ENCODE measurements around the gene PAN2.
A peak's percentile ranks its signal among the peaks of the same experiment; 100 is the strongest.
"Not testable (repeated sequence)": the region's sequence is repeated elsewhere in the genome, so short reads cannot be mapped to it uniquely, and the experiment has no call there.

PAN2 gene

GRCh38 chr12:56335527-56335926 lies 1.7 kb upstream of the PAN2 start:
- H3K9ac ChIP-seq (ENCODE audit: low read length); H2BK15ac ChIP-seq (ENCODE audit: low read depth, poor library complexity, severe bottlenecking); H2AK5ac ChIP-seq (ENCODE audit: low read length, severe bottlenecking); H3K27ac ChIP-seq (ENCODE audit: low read length, poor library complexity, severe bottlenecking); H3K4me2 ChIP-seq (ENCODE audit: low read length, poor library complexity, severe bottlenecking); DNase-seq; H3K36me3 ChIP-seq (ENCODE audit: control insufficient read depth in 1 of 2, insufficient read depth in 2 of 2, low read depth in 1 of 2, low read length in 2 of 2); H3K18ac ChIP-seq (ENCODE audit: low read depth in 1 of 2, low read length in 2 of 2); H3K79me1 ChIP-seq (replicated peaks; ENCODE audit: low read length, poor library complexity, severe bottlenecking); H3K14ac ChIP-seq (ENCODE audit: low read length in 2 of 2); H3K9me3 ChIP-seq (ENCODE audit: control insufficient read depth, low read length); H2BK5ac ChIP-seq (ENCODE audit: low read depth, low read length, poor library complexity, severe bottlenecking); H2BK12ac ChIP-seq (ENCODE audit: low read length in 2 of 2); H4K91ac ChIP-seq (ENCODE audit: low read length); H3K4ac ChIP-seq (ENCODE audit: low read depth in 1 of 2, low read length in 2 of 2); H3K23ac ChIP-seq (ENCODE audit: low read length in 2 of 2); H3K27me3 ChIP-seq (ENCODE audit: control insufficient read depth in 1 of 2, insufficient read depth in 1 of 2, low read length in 2 of 2); H3K4me3 ChIP-seq (ENCODE audit: insufficient read depth in 1 of 2, low read depth in 1 of 2, low read length in 2 of 2); H2BK120ac ChIP-seq (ENCODE audit: low read depth, low read length); H2AFZ ChIP-seq (ENCODE audit: low read depth, low read length); H4K8ac ChIP-seq (ENCODE audit: low read length): not testable (repeated sequence)
- 95% methylated on average over 8 of the region's 8 CpGs for WGBS
- peaks cover 12% of the 10 kb centered on the region for H3K4me1 ChIP-seq (ENCODE audit: control insufficient read depth, insufficient read depth, low read depth, low read length)

GRCh38 chr12:56334490-56334793 lies 642 bp upstream of the PAN2 start:
- no peak overlapping the region for H2AFZ ChIP-seq (ENCODE audit: low read depth, low read length)
- no peak overlapping the region for H4K91ac ChIP-seq (ENCODE audit: low read length)
- peaks cover 3% of the 10 kb centered on the region for H3K79me1 ChIP-seq (replicated peaks; ENCODE audit: low read length, poor library complexity, severe bottlenecking)
- peaks cover 12% of the 10 kb centered on the region for H3K4me1 ChIP-seq (ENCODE audit: control insufficient read depth, insufficient read depth, low read depth, low read length)
- no peaks in the 10 kb centered on the region for H3K27me3 ChIP-seq (ENCODE audit: control insufficient read depth in 1 of 2, insufficient read depth in 1 of 2, low read length in 2 of 2)
- H3K4me3 ChIP-seq (ENCODE audit: insufficient read depth in 1 of 2, low read depth in 1 of 2, low read length in 2 of 2), result peak overlapping the region; percentile 52 to 90
- peak overlapping the region; percentile 98 for H3K9ac ChIP-seq (ENCODE audit: low read length)
- H3K36me3 ChIP-seq (ENCODE audit: control insufficient read depth in 1 of 2, insufficient read depth in 2 of 2, low read depth in 1 of 2, low read length in 2 of 2), result no peaks in the 10 kb centered on the region
- H2BK5ac ChIP-seq (ENCODE audit: low read depth, low read length, poor library complexity, severe bottlenecking), result no peak overlapping the region
- H3K9me3 ChIP-seq (ENCODE audit: control insufficient read depth, low read length), result no peaks in the 10 kb centered on the region
- no peak overlapping the region for H3K23ac ChIP-seq (ENCODE audit: low read length in 2 of 2)
- peak overlapping the region; percentile 94 for H3K27ac ChIP-seq (ENCODE audit: low read length, poor library complexity, severe bottlenecking)
- WGBS, result 45% methylated on average over 5 of the region's 6 CpGs
- H3K4ac ChIP-seq (ENCODE audit: low read depth in 1 of 2, low read length in 2 of 2), result peak overlapping the region in 1 of 2 experiments; percentile 77
- H2BK12ac ChIP-seq (ENCODE audit: low read length in 2 of 2), result no peak overlapping the region
- no peak for DNase-seq
- H4K8ac ChIP-seq (ENCODE audit: low read length), result peak overlapping the region; percentile 84
- H3K14ac ChIP-seq (ENCODE audit: low read length in 2 of 2), result no peak overlapping the region
- peak overlapping the region; percentile 95 for H2AK5ac ChIP-seq (ENCODE audit: low read length, severe bottlenecking)
- H2BK120ac ChIP-seq (ENCODE audit: low read depth, low read length), result peak overlapping the region; percentile 84
- peak overlapping the region in 1 of 2 experiments; percentile 20 for H3K18ac ChIP-seq (ENCODE audit: low read depth in 1 of 2, low read length in 2 of 2)
- peak overlapping the region; percentile 91 for H3K4me2 ChIP-seq (ENCODE audit: low read length, poor library complexity, severe bottlenecking)
- no peak overlapping the region for H2BK15ac ChIP-seq (ENCODE audit: low read depth, poor library complexity, severe bottlenecking)

GRCh38 chr12:56333197-56333678 lies 562 bp downstream of the PAN2 start:
- H3K14ac ChIP-seq (ENCODE audit: low read length in 2 of 2), result no peak overlapping the region
- H3K4me1 ChIP-seq (ENCODE audit: control insufficient read depth, insufficient read depth, low read depth, low read length), result peaks cover 6% of the 10 kb centered on the region
- peak overlapping the region; percentile 62 for H4K91ac ChIP-seq (ENCODE audit: low read length)
- peak overlapping the region in 1 of 2 experiments; percentile 4 for H2BK12ac ChIP-seq (ENCODE audit: low read length in 2 of 2)
- H3K4me2 ChIP-seq (ENCODE audit: low read length, poor library complexity, severe bottlenecking), result peak overlapping the region; percentile 72
- H3K4ac ChIP-seq (ENCODE audit: low read depth in 1 of 2, low read length in 2 of 2), result peak overlapping the region in 1 of 2 experiments; percentile 92
- H3K18ac ChIP-seq (ENCODE audit: low read depth in 1 of 2, low read length in 2 of 2), result peak overlapping the region; percentile 68
- WGBS, result 89% methylated on average over 2 of the region's 8 CpGs
- H3K9ac ChIP-seq (ENCODE audit: low read length), result peak overlapping the region; percentile 98
- peak overlapping the region; percentile 96 for H3K27ac ChIP-seq (ENCODE audit: low read length, poor library complexity, severe bottlenecking)
- H3K27me3 ChIP-seq (ENCODE audit: control insufficient read depth in 1 of 2, insufficient read depth in 1 of 2, low read length in 2 of 2), result no peaks in the 10 kb centered on the region
- DNase-seq, result no peak
- H3K9me3 ChIP-seq (ENCODE audit: control insufficient read depth, low read length), result no peaks in the 10 kb centered on the region
- peak overlapping the region; percentile 56 for H4K8ac ChIP-seq (ENCODE audit: low read length)
- H2AFZ ChIP-seq (ENCODE audit: low read depth, low read length), result peak overlapping the region; percentile 78
- H3K36me3 ChIP-seq (ENCODE audit: control insufficient read depth in 1 of 2, insufficient read depth in 2 of 2, low read depth in 1 of 2, low read length in 2 of 2), result peaks cover 0 to under 1% of the 10 kb centered on the region in 2 experiments
- no peak overlapping the region for H2BK5ac ChIP-seq (ENCODE audit: low read depth, low read length, poor library complexity, severe bottlenecking)
- no peak overlapping the region for H3K23ac ChIP-seq (ENCODE audit: low read length in 2 of 2)
- H2AK5ac ChIP-seq (ENCODE audit: low read length, severe bottlenecking), result peak overlapping the region; percentile 26
- no peak overlapping the region for H2BK15ac ChIP-seq (ENCODE audit: low read depth, poor library complexity, severe bottlenecking)
- H3K79me1 ChIP-seq (replicated peaks; ENCODE audit: low read length, poor library complexity, severe bottlenecking), result peaks cover 3% of the 10 kb centered on the region
- H2BK120ac ChIP-seq (ENCODE audit: low read depth, low read length), result no peak overlapping the region
- H3K4me3 ChIP-seq (ENCODE audit: insufficient read depth in 1 of 2, low read depth in 1 of 2, low read length in 2 of 2), result peak overlapping the region in 1 of 2 experiments; percentile 90

- H3K27me3 ChIP-seq (ENCODE audit: control insufficient read depth in 1 of 2, insufficient read depth in 1 of 2, low read length in 2 of 2), result no peaks in the 10 kb centered on the region
- no peak overlapping the region for H2BK5ac ChIP-seq (ENCODE audit: low read depth, low read length, poor library complexity, severe bottlenecking)
- no peak overlapping the region for H2BK12ac ChIP-seq (ENCODE audit: low read length in 2 of 2)
- H3K18ac ChIP-seq (ENCODE audit: low read depth in 1 of 2, low read length in 2 of 2), result no peak overlapping the region
- peaks cover 0 to 6% of the 10 kb centered on the region in 2 experiments for H3K36me3 ChIP-seq (ENCODE audit: control insufficient read depth in 1 of 2, insufficient read depth in 2 of 2, low read depth in 1 of 2, low read length in 2 of 2)
- no peak overlapping the region for H3K4me2 ChIP-seq (ENCODE audit: low read length, poor library complexity, severe bottlenecking)
- H2BK120ac ChIP-seq (ENCODE audit: low read depth, low read length), result no peak overlapping the region
- H2BK15ac ChIP-seq (ENCODE audit: low read depth, poor library complexity, severe bottlenecking), result no peak overlapping the region
- peak overlapping the region; percentile 26 for H2AK5ac ChIP-seq (ENCODE audit: low read length, severe bottlenecking)
- peaks cover 3% of the 10 kb centered on the region for H3K79me1 ChIP-seq (replicated peaks; ENCODE audit: low read length, poor library complexity, severe bottlenecking)
- H3K23ac ChIP-seq (ENCODE audit: low read length in 2 of 2), result no peak overlapping the region
- DNase-seq, result no peak
- H4K8ac ChIP-seq (ENCODE audit: low read length), result peak overlapping the region; percentile 56
- peaks cover 6% of the 10 kb centered on the region for H3K4me1 ChIP-seq (ENCODE audit: control insufficient read depth, insufficient read depth, low read depth, low read length)
- 93% methylated on average over 11 of the region's 11 CpGs for WGBS
- peak overlapping the region; percentile 98 for H3K9ac ChIP-seq (ENCODE audit: low read length)
- no peak overlapping the region for H3K27ac ChIP-seq (ENCODE audit: low read length, poor library complexity, severe bottlenecking)
- peak overlapping the region; percentile 25 to 92 for H3K4ac ChIP-seq (ENCODE audit: low read depth in 1 of 2, low read length in 2 of 2)
- peak overlapping the region; percentile 62 for H4K91ac ChIP-seq (ENCODE audit: low read length)
- peak overlapping the region in 1 of 2 experiments; percentile 90 for H3K4me3 ChIP-seq (ENCODE audit: insufficient read depth in 1 of 2, low read depth in 1 of 2, low read length in 2 of 2)
- no peak overlapping the region for H2AFZ ChIP-seq (ENCODE audit: low read depth, low read length)
- no peak overlapping the region for H3K14ac ChIP-seq (ENCODE audit: low read length in 2 of 2)
- no peaks in the 10 kb centered on the region for H3K9me3 ChIP-seq (ENCODE audit: control insufficient read depth, low read length)
These were observed 1.1 kb downstream of the PAN2 start for GRCh38 chr12:56332512-56333196.
